Glomerular endothelial cell (primary cell): ENCODE results near the gene RBFOX1. TPM values are rescaled to one million over a fixed set of nuclear protein-coding genes. Genes with fewer than 3 reads are reported as not detected.

Source experiments
- DNase-seq: peaks from one replicate; pipeline ENCODE4 v3.0.0-alpha.2; 2011; ENCODE audit warnings: low read depth, low spot score; ENCODE audit errors: extremely low read depth
- total RNA-seq: library from RNA; depleted of rRNA; stranded (reverse); fragments of >200 nt; gene quantifications from 2 replicates; pipeline ENCODE4 v1.2.3, GENCODE V29; 2015

RBFOX1 gene
- total RNA-seq, 1 donor from 2014 or later: not detected

DNA sequence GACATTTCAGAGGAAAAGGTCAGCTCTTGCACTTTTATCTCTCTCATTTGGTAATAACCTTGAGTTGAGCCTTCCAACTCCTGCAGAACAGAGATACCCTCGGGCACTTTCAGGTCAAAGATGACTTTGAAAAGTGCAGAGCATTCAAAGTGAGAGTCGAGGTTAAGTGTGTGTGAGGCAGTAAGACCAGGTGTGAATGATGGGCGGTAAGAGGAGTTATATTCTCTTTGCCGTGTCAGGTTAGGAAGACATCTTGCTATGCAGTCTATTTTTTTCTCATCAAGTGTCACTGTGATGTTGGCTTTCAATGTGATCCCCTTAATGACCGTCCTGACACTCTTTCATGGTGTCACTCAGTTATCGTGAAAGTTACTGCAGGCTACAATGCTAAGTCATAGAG lies 248.5 kb downstream of the RBFOX1 start:
- no peak for DNase-seq

DNA sequence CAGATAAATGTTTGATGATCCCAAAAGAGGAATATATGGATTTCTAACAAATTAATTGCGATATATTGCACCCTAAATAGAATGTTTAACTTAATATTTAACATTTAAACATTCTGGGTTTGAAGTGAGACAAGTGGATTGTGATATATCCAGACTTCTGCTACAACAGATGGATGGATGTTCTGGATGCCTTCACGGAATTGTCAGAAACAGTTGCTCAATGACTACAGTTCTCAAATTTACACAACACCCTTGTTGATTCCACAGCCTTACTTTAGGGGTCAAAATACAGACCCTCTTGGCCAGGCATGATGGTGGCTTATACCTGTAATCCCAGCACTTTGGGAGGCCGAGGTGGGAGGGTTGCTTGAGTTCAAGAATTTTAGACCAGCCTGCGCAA lies 250.8 kb downstream of the RBFOX1 start:
- no peak for DNase-seq

DNA sequence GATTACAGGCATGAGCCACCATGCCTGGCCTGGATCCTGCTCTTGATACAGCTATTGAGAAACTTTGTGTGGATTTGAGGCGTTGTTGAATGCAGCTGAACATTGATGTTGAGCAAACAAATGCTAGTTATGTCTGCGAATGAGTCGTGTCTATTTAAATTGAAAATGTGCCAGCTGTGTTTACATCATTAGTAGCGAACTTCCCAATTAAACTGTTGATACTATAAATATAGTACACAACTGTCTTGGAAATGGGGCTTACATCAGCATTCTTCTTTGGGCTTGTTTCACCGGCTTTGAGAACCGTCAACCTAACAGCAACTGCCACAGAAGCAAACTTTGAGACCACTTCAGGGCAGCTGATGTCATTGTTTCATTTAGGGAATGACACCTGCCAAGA lies 251.9 kb downstream of the RBFOX1 start:
- DNase-seq: no peak

- no peak for DNase-seq
Observed at GRCh38 chr16:7585705-7586104, 253.1 kb downstream of the RBFOX1 start.

DNA sequence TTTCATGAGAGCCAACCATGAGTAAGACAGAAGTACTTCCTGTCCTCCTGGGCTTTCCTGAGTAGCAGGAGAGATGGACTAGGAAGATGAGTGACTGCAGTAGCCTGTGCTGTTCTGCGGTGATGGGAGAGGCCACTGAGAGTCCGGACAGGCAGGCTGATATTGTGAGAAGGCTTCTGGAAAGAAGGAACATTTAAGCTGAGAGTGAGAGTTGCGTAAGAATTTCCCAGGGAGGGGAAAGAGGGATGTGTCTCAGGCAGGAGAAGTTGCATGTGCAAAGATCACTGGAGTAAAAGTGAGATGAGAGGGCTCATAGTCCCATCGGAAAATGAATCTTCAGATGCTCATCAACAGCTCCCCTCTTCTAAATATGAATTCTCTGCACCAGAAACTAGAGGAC lies 258.3 kb downstream of the RBFOX1 start:
- DNase-seq: no peak

GRCh38 chr16:7596308-7596707 lies 263.7 kb downstream of the RBFOX1 start:
- DNase-seq: no peak

DNA sequence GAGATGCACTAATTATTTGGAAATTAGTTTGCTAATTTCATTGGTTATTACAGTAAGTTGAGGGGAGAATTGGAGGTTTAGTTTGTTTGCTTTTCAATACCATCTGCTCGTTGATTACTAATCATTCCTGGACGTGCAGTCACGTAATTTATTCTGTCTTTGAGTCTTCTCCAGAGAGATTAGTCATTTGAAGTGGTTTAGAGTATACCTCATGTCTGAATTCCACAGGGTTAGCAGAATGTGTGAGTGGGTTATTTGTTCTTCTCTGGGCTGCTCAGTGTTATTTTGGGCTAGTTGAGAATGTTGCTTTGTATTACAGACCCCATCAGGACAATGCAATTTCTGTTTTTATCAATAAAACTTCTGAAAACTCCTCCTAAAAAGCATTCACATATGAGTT lies 265.0 kb downstream of the RBFOX1 start:
- no peak for DNase-seq

- DNase-seq: no peak
Observed at GRCh38 chr16:7601100-7601499, 268.5 kb downstream of the RBFOX1 start.

DNA sequence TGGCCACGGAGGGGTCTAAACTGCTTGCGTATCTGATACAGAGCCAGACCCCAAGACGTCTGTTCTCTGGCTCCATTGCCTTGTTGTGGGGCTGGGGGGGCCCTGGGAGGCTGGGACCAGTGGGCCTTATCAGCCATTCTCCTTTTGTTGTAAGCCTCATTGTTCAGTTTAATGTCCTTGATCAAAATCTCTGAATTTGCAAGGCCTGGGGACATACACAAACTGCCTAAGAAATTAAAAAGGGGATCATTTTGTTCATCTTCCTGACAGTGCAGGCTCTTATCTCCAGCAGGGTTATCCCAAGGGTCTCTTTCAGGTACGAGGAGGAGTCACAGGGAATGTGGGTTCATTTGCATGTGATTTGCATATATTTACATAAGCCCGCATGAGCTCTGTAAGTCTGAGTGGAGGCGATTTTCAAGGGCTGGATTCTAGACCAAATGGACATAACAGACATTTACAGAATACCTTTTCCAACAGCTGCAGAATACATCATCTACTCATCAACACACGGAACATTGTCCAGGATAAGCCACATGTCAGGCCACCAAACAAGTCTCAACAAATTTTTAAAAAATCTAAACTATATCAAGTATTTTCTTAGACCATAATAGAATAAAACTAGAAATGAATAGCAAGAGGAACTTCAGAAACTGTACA lies 269.8 kb downstream of the RBFOX1 start:
- no peak for DNase-seq

GRCh38 chr16:7605812-7606211 lies 273.2 kb downstream of the RBFOX1 start:
- no peak for DNase-seq

- DNase-seq: no peak
Observed at GRCh38 chr16:7612671-7613070, 280.0 kb downstream of the RBFOX1 start.

DNA sequence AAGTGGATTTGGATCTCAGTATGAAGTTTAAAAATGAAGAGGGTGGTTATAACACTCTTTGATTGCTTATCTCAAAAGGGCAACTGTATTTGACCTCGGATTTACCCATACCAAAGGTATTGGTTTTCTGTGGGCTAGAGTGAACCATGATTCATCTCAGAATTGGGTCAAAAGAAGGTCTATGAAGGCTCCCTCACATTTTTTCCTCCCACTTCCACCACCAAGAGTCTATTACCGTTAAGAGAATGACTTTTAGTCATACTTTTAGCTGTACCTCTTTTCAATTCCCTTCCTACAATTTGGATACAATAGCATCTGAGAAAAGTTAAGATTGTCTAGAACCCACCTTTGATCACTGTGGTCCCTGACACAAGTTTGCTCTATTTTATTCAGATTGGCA lies 280.9 kb downstream of the RBFOX1 start:
- no peak for DNase-seq

DNA sequence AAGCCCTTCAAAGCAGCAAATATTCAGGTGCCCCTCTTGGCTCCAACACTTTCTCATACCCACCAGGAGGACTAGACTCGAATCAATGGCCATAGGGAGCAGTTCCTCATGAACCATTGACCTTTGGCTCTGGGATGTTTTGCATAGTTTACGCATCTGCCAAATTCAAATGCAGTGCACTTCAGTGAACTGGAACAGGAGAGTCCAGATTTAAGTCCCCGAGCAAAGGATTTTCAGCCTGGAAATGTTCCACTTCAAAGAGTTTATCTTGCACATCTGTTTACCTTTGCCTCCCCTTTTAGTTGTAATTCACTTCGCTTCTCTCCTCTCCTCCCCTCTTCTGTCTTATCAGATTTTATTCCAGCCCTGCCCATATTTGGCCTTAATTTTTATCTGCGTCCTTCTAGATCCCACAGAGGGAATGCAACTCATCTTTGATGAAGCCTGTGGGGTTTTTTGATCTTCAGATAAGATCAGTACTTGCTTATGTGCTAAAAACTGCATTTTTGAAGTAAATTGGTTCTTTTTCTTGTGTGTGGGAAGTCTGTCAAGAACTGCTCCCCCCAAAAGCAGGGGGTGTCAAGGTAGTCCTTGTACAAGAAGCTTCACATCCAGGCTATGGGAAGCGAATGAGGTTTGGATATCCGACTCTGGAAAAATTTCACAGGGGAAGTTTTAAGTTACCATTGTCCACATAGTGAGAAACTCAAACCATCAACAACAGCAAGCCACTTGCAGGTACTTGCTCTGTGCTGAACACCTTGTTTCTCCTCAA lies 281.6 kb downstream of the RBFOX1 start:
- DNase-seq: no peak

- no peak for DNase-seq
Observed at GRCh38 chr16:7615565-7615964, 282.9 kb downstream of the RBFOX1 start.

DNA sequence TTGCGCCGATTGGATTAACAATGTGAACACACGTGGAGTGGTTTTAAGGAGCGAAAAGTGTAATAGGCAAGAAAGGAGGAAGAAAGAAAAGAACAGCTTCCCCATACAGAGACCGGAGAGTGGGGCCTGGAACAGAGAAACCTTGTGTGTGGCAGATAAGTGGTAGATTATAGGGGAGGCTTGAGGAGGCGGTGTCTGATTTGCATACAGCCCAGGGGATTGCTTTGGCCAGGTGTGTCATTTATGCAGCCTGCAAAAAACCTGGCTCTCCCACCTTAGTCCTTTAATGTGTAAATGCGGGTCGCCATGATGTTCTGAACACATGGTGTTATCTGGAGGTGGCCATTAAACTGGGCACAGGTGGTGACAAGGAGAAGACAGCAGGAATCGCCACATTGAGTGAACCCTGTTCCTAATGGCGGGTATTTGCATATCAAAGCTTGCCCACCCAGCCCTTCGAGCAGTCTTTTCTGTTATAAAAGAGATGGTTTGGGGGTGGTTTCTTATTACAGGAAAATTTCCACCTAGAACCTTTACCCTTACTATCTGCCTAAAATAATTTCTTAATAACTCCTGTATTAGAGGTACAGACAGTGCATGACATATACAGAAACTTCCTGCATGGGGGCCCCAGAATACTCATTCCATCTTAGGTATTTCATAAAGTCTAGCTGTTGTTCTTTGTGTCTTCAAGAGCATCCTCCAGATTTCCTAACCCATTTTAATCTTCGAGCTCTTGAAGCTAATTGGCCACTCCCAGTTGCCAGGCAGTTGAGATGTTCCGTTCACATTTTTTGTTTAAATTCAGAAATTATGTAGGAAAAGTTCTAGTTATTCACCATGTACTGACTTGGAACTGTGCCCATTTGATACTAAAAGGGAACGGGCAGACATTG lies 292.5 kb downstream of the RBFOX1 start:
- no peak for DNase-seq

DNA sequence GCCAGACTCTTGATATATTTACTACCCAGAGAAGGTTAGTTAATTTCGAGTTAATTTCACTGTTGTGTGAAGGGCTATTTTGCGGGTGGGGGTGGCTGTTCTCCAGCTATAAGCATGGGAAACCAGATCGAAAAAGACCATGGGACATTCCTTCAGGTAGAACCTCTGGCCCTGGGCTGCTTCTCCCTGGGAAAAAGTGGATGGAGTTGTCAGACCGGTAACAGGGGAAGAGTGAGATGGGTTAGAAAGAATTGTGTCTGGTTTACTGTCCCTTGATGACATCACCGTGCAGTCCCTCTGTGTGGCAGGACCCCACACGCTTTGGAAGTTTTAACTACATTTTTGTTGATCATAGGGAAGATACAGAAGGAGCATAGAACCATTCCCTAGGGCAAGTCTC lies 296.3 kb downstream of the RBFOX1 start:
- DNase-seq: no peak

DNA sequence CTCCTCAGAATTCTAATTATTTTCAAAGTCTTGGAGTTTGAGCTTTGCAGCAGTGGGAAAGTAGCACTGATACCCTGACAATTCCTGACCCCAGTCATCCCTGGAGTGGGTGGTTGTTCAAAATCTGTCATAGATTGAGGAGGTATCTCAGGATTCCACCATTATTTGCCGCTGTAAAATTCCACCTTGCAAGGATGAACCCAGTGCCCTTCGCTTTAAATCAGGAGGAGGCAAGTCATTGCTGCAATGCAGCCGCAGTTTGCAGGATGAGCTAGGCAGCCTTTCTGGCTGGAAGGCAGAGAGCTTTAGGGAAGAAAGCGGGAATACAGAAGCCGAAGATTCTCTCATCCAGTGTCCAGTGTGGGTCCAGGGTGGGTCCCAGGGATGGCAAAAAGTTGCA lies 296.9 kb downstream of the RBFOX1 start:
- DNase-seq: no peak

DNA sequence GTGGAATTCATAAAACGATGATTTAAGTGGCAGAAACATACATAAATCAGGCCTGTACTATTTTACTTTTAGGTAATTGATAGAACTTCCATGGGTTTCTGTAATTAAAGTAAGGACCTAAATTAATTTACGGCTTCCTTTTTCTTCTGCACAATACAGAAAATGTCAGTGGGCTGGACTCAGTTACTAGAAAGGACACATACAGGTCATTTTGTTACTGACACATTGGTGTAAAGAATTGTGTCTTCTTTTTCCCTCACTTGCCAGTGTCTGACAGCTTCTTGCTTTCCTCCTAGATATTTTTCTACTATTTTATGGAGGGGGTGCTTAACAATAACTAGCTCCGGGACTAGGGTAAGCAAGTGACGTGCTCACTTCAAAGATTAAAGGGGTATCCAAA lies 304.8 kb downstream of the RBFOX1 start:
- no peak for DNase-seq

DNA sequence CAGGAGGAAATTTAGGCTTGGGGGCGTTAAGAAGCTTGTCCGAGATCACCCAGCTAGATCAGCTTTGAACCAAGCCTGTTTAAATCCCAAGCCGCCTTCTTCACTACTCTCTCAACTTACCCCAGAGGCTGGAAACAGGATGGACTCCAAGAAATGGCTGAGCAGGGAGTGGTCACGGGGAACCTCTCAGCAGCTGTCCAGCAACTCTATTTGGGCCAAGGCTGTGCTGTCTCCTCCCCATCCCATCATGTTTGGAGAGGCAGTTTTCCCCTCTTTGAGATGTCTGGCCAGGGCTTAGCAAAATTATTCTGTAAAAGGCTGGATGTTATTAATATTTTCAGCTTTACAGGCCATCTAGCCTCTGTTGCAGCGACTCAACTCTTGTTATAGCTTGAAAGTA lies 305.7 kb downstream of the RBFOX1 start:
- DNase-seq: no peak

- no peak for DNase-seq
Observed at GRCh38 chr16:7640334-7640733, 307.7 kb downstream of the RBFOX1 start.

- DNase-seq: no peak
Observed at GRCh38 chr16:7644176-7644575, 311.5 kb downstream of the RBFOX1 start.

GRCh38 chr16:7644811-7645210 lies 312.2 kb downstream of the RBFOX1 start:
- DNase-seq: no peak
